Tibial nerve (tissue), 4 donors: ENCODE data around the gene TMSB15C.

Source experiments
- CTCF ChIP-seq, 5 experiments: fragments of 200-600 bp in 3 of 5; fragments of 450-650 bp in 2 of 5; sonication (generic) in 3 of 5; IDR thresholded peaks; one replicate each; pipeline ENCODE4 v1.5.1; 2016 to 2019; ENCODE audit warnings: antibody characterized with exemption in 5 of 5, mild to moderate bottlenecking in 3 of 5, moderate library complexity in 2 of 5
- EP300 ChIP-seq, 2 donors: sonication (generic); formaldehyde crosslinking; IDR thresholded peaks; one replicate each; pipeline ENCODE4 v1.6.1; 2017; ENCODE audit warnings: antibody characterized with exemption in 2 of 2, mild to moderate bottlenecking in 1 of 2
- POLR2A ChIP-seq, 2 donors: fragments of 450-650 bp; IDR thresholded peaks; one replicate each; pipeline ENCODE4 v1.6.1; 2017; ENCODE audit warnings: antibody characterized with exemption in 2 of 2, mild to moderate bottlenecking in 2 of 2, moderate library complexity in 2 of 2

DNA sequence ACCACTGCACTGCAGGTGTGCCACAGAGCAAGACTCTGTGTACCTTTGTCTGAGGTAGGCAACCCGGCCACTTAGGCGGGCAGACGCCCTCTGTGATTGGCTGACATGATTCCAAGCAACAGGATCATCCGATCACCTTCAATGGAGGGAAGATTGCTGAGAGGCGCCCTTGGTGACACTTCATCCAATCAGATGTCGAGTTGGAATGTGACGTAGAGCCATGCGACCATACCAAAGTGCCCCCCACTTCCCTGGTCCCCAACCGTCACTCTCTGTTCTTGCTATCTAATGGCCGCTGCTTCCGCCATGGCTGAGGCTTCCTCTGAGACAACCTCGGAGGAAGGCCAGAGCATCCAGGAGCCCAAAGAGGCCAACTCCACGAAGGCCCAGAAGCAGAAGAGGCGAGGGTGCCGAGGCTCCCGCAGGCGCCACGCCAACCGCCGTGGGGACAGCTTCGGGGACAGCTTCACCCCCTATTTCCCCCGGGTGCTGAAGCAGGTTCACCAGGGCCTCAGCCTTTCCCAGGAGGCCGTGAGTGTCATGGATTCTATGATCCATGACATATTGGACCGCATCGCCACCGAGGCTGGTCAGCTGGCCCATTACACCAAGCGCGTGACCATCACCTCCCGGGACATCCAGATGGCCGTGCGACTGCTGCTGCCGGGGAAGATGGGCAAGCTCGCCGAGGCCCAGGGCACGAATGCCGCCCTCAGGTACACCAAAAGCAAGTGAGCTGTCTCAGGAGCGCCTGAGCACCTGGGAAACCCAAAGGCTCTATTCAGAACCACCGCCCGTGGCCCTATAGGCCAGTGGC, 36.1 kb downstream of the TMSB15C start, which contains the start of gene H2BW2:
- TF ChIP-seq CTCF (IDR thresholded peaks at IDR 0.05) (no peak), EP300 (IDR thresholded peaks at IDR 0.05) (no peak), POLR2A (IDR thresholded peaks at IDR 0.05) (no peak)
